Measurements from ENCODE around the gene SLC1A5.

DNA sequence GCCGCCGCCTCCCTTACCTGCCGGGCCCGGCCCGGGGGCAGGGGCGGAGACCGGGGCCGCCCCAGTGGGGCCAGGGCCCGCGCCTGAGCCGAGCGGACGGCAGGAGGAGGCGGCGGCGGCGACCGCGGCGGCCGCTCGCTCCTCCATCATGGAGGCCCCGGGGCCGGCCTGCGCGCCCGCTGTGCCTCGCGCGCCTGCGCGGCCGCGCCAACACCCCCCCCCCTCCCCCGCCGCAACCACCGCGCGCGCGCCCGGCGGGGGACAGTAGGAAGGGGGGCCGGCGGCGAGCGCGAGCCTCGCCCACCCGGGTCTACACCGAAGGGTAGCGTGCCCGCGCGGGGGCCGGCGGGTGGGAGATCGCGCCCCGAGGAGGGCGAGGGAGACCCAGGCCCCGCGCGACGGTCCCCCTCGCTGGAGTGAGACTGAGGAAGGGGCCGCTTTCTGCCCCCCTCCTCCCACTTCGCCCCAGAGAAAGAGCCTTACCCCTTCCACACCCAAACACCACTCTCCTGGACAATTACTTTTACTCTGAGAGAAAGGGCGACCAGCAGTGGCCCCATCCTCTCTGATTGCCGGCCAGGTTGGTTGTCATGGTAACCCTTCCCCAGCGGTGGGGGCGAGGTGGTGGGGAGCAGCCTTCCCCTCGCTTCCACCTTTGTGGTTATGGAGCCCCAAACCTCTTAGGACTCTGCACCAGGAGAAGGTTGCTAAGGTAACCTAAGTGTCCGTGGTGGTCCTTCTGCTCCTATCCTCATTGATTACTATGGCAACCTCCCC, 41.9 kb downstream of the SLC1A5 start, which contains the start of gene STRN4:
- TF ChIP-seq, protein P1, sequence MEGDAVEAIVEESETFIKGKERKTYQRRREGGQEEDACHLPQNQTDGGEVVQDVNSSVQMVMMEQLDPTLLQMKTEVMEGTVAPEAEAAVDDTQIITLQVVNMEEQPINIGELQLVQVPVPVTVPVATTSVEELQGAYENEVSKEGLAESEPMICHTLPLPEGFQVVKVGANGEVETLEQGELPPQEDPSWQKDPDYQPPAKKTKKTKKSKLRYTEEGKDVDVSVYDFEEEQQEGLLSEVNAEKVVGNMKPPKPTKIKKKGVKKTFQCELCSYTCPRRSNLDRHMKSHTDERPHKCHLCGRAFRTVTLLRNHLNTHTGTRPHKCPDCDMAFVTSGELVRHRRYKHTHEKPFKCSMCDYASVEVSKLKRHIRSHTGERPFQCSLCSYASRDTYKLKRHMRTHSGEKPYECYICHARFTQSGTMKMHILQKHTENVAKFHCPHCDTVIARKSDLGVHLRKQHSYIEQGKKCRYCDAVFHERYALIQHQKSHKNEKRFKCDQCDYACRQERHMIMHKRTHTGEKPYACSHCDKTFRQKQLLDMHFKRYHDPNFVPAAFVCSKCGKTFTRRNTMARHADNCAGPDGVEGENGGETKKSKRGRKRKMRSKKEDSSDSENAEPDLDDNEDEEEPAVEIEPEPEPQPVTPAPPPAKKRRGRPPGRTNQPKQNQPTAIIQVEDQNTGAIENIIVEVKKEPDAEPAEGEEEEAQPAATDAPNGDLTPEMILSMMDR (IDR thresholded peaks at IDR 0.05 in 2 of 3, conservative IDR thresholded peaks at IDR 0.05 in 1 of 3; ENCODE audit: borderline replicate concordance in 1 of 3, insufficient read depth in 1 of 3, low read depth in 2 of 3, low read length in 2 of 3): no peak
- TF ChIP-seq POLR2A (IDR thresholded peaks at IDR 0.05; ENCODE audit: borderline replicate concordance, extremely low read depth, insufficient read depth, insufficient read length) (peak; percentile 41), EZH2 (IDR thresholded peaks at IDR 0.05) (no peak), JUND (IDR thresholded peaks at IDR 0.05) (no peak), YY1 (IDR thresholded peaks at IDR 0.05; ENCODE audit: extremely low read depth, insufficient replicate concordance, low read depth, low read length) (no peak), FOSL1 (IDR thresholded peaks at IDR 0.05; ENCODE audit: low read depth) (no peak), SP1 (IDR thresholded peaks at IDR 0.05; ENCODE audit: low read depth) (no peak)
- TF ChIP-seq, protein P2, sequence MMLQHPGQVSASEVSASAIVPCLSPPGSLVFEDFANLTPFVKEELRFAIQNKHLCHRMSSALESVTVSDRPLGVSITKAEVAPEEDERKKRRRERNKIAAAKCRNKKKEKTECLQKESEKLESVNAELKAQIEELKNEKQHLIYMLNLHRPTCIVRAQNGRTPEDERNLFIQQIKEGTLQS (IDR thresholded peaks at IDR 0.05): no peak
- TF ChIP-seq, protein P3, sequence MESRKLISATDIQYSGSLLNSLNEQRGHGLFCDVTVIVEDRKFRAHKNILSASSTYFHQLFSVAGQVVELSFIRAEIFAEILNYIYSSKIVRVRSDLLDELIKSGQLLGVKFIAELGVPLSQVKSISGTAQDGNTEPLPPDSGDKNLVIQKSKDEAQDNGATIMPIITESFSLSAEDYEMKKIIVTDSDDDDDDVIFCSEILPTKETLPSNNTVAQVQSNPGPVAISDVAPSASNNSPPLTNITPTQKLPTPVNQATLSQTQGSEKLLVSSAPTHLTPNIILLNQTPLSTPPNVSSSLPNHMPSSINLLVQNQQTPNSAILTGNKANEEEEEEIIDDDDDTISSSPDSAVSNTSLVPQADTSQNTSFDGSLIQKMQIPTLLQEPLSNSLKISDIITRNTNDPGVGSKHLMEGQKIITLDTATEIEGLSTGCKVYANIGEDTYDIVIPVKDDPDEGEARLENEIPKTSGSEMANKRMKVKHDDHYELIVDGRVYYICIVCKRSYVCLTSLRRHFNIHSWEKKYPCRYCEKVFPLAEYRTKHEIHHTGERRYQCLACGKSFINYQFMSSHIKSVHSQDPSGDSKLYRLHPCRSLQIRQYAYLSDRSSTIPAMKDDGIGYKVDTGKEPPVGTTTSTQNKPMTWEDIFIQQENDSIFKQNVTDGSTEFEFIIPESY (IDR thresholded peaks at IDR 0.05; ENCODE audit: extremely low read depth, insufficient replicate concordance, low read length): no peak
- TF ChIP-seq, protein P4, sequence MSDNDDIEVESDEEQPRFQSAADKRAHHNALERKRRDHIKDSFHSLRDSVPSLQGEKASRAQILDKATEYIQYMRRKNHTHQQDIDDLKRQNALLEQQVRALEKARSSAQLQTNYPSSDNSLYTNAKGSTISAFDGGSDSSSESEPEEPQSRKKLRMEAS (IDR thresholded peaks at IDR 0.05): no peak

Data from HCT116 (cell line).